DMS153 (cell line): ENCODE results near the gene ROCK1.

Experiments
- DNase-seq: peaks from one replicate; lab custom pipeline; 2025; lab: John Stamatoyannopoulos, UW

The ROCK1 gene

GRCh38 chr18:21105936-21106335 is 5.7 kb downstream of the ROCK1 start:
- DNase-seq = no peak

- no peak for DNase-seq
These were observed 10.4 kb downstream of the ROCK1 start for GRCh38 chr18:21101172-21101571.

DNA sequence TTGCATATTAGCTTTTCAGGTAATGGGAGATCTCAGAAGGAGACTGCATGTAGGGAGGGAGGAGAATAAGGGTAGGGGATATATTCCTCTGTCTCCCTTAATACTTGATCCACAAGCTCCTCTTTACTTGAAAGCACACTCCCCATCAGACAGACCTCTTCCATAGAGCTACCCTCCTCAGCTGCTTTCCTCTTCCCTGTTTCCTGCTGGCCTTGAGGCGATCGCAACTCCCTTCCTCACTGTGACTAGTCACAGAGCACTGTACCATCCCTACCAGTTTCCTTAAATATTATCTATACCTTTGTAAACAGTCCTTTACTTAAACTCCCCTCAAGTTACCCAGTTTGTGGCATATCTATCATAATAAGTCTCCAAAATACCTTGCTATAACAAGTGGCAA is 10.9 kb downstream of the ROCK1 start:
- DNase-seq = no peak

GRCh38 chr18:21100146-21100545 is 11.5 kb downstream of the ROCK1 start:
- no peak for DNase-seq

GRCh38 chr18:21099442-21099841 is 12.2 kb downstream of the ROCK1 start:
- DNase-seq = no peak

GRCh38 chr18:21096760-21097159 is 14.9 kb downstream of the ROCK1 start:
- DNase-seq = no peak

DNA sequence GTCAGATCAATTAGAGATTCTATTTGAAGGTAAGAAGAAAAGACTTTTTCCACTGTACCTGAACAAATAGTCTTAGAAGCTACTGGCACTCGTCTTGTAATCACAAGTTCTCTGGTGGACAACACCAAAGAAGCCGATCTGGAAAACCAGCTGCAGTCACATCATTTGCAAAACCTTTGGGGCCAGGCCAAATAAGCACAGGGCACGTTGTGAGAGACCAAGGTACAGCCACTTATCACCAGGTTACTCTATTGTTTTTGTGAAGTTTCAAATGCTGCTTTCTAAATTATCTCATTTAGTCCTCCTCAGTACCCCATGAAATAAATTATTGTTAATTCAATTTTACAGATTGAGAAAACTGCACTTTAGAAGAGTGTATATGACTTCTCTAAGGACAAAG is 18.5 kb downstream of the ROCK1 start:
- no peak for DNase-seq

GRCh38 chr18:21090680-21091079 is 20.9 kb downstream of the ROCK1 start:
- DNase-seq = no peak

- DNase-seq = no peak
These were observed 25.9 kb downstream of the ROCK1 start for GRCh38 chr18:21085579-21086166.

DNA sequence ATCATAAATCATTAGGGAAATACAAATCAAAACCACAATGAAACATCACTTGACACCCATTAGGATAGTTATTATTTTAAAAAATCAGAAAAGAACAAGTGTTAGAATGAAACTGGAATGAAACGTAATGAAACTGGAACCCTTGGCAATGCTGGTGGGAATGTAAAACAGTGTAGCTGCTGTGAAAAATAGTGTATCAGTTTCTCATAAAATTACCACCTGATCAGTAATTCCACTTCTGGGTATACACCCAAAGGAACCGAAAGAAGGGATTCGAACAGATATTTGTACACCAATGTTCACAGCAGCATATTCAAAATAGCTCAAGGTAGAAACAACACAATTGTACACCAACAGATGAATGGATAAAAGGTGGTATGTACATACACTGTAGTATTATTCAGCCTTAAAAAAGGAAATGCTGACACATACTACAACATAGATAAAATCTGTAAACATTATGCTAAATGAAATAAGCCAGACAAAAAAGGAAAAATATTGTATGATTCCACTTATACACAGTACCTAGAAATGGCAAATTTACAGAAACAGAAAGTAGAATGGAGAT is 27.0 kb downstream of the ROCK1 start:
- DNase-seq = no peak

DNA sequence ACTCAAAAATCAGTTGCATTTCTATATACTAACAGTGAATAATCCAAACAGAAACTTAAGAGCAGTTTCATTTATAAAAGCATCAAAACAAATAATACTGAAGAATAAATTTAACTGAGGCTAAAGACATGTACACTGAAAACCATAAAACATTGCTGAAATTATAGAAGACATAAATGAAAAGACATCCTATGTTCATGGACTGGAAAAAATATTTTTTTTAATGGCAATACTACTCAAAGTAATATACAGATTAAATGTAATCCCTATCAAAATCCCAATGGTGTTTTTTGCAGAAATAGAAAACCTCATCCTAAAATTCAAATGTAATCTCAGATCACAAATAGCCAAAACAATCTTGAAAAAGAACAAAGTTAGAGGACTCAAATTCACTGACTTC is 28.6 kb downstream of the ROCK1 start:
- DNase-seq = no peak

DNA sequence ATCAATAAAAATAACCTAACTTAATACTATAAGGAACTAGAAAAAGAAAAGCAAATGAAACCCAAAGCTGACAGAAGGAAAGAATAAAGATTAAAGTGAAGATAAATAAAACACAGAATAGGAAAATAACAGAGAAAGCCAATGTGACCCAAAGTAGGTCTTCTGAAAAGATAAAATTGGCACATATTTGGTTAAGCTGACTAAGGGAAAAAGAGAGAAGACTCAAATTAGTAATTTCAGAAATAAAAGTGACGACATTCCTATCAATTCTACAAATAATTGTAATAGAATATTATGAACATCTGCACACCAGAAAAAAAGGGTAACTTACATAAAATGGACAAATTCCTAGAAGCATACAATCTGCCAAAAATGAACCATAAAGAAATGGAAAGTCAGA is 30.2 kb downstream of the ROCK1 start:
- DNase-seq = no peak

DNA sequence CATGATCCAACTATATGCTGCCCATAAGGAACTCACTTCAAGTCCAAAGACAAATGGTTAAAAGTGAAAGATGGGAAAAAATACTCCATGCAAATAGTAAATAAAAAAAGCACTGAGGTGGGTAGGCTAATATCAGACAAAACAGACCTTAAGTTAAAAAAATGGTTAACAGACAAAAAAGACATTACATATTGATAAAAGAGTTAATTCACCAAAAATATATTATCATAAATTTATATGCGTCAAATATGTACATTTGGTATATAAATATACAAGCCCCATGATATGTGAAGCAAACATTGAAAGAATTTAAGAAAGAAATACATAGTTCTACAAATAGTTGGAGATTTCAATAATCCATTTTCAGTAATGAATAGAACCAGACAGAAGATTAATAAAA is 31.0 kb downstream of the ROCK1 start:
- DNase-seq = no peak

GRCh38 chr18:21074336-21075323 is 37.0 kb downstream of the ROCK1 start:
- no peak for DNase-seq

- DNase-seq = no peak
These were observed 38.4 kb downstream of the ROCK1 start for GRCh38 chr18:21073180-21073579.

DNA sequence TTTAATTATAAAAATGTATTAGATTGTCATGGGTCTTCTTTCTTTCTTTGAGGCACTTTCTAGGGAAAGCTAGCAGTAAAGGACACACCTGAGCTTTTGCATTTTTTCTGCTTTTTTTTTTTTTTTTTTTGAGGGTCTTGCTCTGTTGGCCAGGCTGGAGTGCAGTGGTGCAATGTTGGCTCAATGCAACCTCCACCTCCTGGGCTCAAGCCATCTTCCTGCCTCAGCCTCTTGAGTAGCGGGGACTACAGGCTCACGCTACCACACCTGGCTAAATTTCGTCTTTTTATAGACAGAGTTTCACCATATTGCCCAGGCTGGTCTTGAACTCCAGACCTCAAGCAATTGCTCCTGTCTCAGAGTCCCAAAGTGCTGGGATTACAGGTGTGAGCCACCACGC is 40.5 kb downstream of the ROCK1 start:
- no peak for DNase-seq

- DNase-seq = no peak
These were observed 42.1 kb downstream of the ROCK1 start for GRCh38 chr18:21069468-21069867.

DNA sequence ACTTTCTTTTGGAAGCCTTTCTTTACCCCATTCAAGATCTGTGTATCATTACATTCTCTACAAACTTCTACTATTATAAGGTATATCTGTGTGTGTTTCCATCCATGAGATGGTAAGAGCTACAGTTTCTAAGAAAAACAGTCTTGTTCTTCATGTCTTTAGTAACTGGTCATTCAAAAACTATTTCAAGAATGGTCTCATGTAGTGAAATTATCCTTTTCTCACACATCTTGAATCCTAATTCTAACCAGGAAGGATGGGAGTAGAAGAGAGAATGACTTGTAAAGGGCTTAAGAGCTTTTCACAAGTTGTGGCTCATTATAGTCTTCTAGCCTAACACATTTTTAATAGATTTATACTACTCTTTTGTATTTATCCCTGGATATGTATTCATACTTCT is 47.3 kb downstream of the ROCK1 start:
- no peak for DNase-seq

DNA sequence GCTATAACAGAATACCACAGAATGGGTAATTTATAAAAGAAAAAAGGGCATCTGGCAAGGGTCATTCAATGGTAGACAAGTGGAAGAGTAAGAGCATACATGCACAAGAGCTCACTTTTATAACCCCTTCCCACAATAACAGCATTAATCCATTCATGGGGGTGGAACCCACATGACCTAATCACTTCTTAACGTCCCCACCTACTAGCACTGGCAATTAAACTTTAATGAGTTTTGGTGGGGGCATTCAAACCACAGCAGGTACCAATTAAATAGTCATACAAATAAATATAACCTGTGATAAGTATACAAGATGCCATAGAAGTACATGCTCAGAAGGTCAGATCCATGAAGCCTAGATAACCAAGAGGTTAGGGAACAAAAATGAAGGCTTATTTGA is 48.6 kb downstream of the ROCK1 start:
- DNase-seq = no peak

- no peak for DNase-seq
These were observed 54.5 kb downstream of the ROCK1 start for GRCh38 chr18:21057112-21057511.

DNA sequence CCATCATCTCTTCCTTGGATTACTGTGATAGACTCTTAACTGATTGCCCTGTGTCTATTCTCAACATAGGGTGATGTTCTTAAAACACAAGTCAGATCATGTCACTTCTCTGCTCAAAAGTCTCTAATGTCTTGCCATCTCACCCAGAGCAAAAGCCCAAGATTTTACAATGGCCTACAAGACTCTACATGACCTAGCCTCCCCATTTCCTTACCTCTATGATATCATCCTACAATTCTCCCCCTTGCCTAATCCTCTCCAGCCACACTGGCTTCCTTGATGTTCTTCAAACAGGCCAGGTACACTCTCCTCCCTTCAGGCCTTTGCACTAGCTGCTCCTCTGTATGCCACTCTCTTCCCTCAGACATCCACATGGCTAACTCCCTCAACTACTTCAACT is 55.1 kb downstream of the ROCK1 start:
- no peak for DNase-seq

GRCh38 chr18:21054252-21054821 is 57.3 kb downstream of the ROCK1 start:
- no peak for DNase-seq

- no peak for DNase-seq
These were observed 58.5 kb downstream of the ROCK1 start for GRCh38 chr18:21053127-21053526.
